ENCODE measurements around the gene RTL10. TPM values are rescaled to one million over a fixed set of nuclear protein-coding genes. Genes with fewer than 3 reads are reported as not detected.

The RTL10 gene
- total RNA-seq, 4 donors from 2014 or later, result 3.5 to 12.8 (median 5.0) TPM

DNA sequence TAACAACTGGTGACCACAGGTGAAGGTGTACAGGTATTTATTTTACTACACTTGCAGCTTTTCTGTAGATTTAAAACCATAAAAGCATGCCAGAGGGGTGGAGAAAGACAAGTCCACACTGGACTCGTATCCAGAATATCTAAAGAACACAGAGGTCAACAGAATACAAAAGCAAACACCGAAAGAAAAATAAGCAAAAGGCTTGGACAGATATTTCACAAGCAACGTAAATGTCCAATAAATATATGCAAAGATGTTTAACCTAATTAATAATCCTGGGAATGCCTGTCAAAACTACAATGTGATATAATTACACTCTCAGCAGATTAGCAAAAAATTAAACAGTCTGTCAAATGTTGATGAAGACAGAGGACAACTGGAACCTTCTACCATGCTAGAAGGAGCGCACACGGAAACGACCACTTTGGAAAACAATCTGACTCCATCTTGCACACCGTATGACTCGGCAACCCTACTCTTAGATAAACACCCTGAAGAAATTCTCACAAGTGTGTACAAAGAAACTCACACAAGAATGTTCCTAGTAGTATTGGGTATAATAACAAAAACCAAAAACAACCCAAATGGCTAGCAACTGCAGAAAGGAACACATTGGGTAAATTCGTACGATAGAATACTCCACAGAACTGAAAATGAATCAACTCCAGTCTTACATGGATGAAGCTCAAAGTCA, 27.2 kb downstream of the RTL10 start:
- H3K4me1 ChIP-seq, result peaks cover 6 to 11% of the 10 kb centered on the region in 2 donors
- H3K36me3 ChIP-seq, result no peaks in the 10 kb centered on the region
- TF ChIP-seq, protein P1, sequence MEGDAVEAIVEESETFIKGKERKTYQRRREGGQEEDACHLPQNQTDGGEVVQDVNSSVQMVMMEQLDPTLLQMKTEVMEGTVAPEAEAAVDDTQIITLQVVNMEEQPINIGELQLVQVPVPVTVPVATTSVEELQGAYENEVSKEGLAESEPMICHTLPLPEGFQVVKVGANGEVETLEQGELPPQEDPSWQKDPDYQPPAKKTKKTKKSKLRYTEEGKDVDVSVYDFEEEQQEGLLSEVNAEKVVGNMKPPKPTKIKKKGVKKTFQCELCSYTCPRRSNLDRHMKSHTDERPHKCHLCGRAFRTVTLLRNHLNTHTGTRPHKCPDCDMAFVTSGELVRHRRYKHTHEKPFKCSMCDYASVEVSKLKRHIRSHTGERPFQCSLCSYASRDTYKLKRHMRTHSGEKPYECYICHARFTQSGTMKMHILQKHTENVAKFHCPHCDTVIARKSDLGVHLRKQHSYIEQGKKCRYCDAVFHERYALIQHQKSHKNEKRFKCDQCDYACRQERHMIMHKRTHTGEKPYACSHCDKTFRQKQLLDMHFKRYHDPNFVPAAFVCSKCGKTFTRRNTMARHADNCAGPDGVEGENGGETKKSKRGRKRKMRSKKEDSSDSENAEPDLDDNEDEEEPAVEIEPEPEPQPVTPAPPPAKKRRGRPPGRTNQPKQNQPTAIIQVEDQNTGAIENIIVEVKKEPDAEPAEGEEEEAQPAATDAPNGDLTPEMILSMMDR (IDR thresholded peaks at IDR 0.05 in 4 of 5, conservative IDR thresholded peaks at IDR 0.05 in 1 of 5), result no peak
- no peak for TF ChIP-seq POLR2A (IDR thresholded peaks at IDR 0.05)
- H3K9me3 ChIP-seq, result no peaks in the 10 kb centered on the region
- H3K27me3 ChIP-seq, result no peaks in the 10 kb centered on the region
- no peak overlapping the region for H3K27ac ChIP-seq
- no peak overlapping the region for H3K4me3 ChIP-seq
- in situ Hi-C loops (cut with MboI; ENCODE audit: low sequenced_read_pairs in 4 of 4), result no loop called here
- intact Hi-C loops (cut with DNase I; ENCODE audit: low total_unique reads), result no loop called here
- ATAC-seq (no peak), DNase-seq (no peak)

DNA sequence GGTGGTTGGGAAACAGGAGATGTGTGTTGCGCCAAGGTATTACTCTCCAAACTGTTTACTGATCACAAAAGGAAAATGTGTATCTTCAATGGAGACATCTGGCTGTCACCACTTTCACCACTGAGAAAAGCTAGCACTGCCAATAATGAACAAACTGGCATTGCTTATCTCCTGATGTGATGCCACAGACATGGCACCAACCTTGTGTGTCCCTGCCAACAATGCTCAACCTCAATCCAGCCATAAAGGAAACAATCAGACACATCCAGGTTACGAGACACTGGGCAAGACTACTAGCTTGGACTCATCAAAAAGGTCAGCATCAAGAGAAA, 28.1 kb downstream of the RTL10 start:
- TF ChIP-seq POLR2A (IDR thresholded peaks at IDR 0.05), result no peak
- TF ChIP-seq, protein P1 (IDR thresholded peaks at IDR 0.05 in 4 of 5, conservative IDR thresholded peaks at IDR 0.05 in 1 of 5), result no peak
- peak; percentile 41 to 78 for ATAC-seq

DNA sequence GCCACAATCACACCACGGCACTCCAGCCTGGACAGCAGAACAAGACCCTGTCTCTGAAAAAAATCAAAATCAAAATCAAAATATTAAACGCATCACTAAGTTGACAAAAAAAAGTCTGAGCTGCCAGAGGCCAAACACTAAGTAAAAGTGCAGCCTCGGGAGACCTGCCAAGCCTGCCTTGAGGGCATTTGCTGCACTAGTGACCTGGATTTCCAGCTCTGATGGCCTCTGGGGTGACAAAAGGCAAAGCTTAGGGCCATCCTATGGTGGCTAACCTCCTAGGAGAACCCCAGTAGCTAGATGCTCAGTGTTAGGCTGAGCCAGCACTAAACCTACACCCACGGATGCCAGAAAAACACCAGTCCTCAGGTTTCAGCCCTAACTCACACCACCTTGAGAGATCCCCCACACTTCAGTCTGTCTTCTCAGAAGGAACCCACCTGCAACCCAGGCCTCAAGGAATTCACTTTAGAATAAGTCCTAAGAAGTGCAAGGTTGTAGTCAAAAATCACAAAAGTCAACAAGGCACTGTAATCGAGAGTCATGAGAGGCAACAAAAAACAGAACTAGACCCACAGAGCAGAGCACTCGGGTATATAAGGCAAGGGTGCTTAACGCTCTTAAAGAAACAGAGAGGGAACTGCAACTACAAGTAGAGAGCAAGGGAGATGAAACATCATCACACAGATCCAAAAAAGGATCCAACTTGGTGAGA, 28.6 kb downstream of the RTL10 start:
- H3K36me3 ChIP-seq, result no peaks in the 10 kb centered on the region
- H3K4me1 ChIP-seq, result peaks cover 6 to 11% of the 10 kb centered on the region in 2 donors
- no peaks in the 10 kb centered on the region for H3K27me3 ChIP-seq
- no peak for ATAC-seq
- H3K4me3 ChIP-seq, result no peak overlapping the region
- peak overlapping the region in 2 of 4 donors; percentile 42 to 62 for H3K27ac ChIP-seq
- in situ Hi-C loops (cut with MboI; ENCODE audit: low sequenced_read_pairs in 4 of 4) (no loop called here), intact Hi-C loops (cut with DNase I; ENCODE audit: low total_unique reads) (no loop called here)
- H3K9me3 ChIP-seq, result no peaks in the 10 kb centered on the region
- no peak for TF ChIP-seq POLR2A (IDR thresholded peaks at IDR 0.05)
- TF ChIP-seq, protein P1 (IDR thresholded peaks at IDR 0.05 in 4 of 5, conservative IDR thresholded peaks at IDR 0.05 in 1 of 5), result no peak
- no peak for DNase-seq

More for the DNA sequence above, 28.1 kb downstream of the RTL10 start:
- no peaks in the 10 kb centered on the region for H3K36me3 ChIP-seq
- peaks cover 6 to 11% of the 10 kb centered on the region in 2 donors for H3K4me1 ChIP-seq
- no peak overlapping the region for H3K4me3 ChIP-seq
- H3K27me3 ChIP-seq, result no peaks in the 10 kb centered on the region
- no peaks in the 10 kb centered on the region for H3K9me3 ChIP-seq
- DNase-seq, result no peak
- intact Hi-C loops (cut with DNase I; ENCODE audit: low total_unique reads), result no loop called here
- H3K27ac ChIP-seq, result peak overlapping the region in 1 of 4 donors; percentile 42
- in situ Hi-C loops (cut with MboI; ENCODE audit: low sequenced_read_pairs in 4 of 4), result no loop called here

DNA sequence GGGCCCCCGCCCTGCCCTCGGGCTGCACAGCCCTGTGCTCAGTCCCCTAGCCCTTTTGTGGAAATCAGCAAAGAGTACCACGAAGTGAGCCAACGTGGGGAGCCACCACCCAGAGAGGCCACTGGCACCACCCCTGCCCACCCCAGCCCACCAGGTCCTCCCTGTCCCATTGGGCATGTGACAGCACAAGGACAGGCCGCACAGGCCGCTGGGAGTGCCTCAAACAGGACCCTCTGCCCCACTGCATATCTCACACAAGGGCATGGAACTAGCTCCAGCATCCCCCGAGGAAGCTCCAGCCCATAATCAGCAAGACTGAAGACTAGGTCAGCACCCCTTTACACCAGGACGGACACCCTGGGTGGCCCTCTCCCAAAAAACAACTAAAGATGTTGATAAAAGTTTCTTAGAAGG, 29.7 kb downstream of the RTL10 start:
- intact Hi-C loops (cut with DNase I; ENCODE audit: low total_unique reads), result no loop called here
- Histone ChIP-seq H3K36me3 (no peaks in the 10 kb centered on the region), H3K27ac (no peak overlapping the region), H3K27me3 (no peaks in the 10 kb centered on the region), H3K9me3 (no peaks in the 10 kb centered on the region), H3K4me3 (no peak overlapping the region), H3K4me1 (peaks cover 6 to 11% of the 10 kb centered on the region in 2 donors)
- DNase-seq (no peak), ATAC-seq (no peak)
- TF ChIP-seq, protein P1 (IDR thresholded peaks at IDR 0.05 in 4 of 5, conservative IDR thresholded peaks at IDR 0.05 in 1 of 5), result no peak
- no peak for TF ChIP-seq POLR2A (IDR thresholded peaks at IDR 0.05)
- in situ Hi-C loops (cut with MboI; ENCODE audit: low sequenced_read_pairs in 4 of 4), result no loop called here

Data from gastrocnemius medialis (tissue), 4 donors.